ENCODE data around the gene DEPP1. TPM values are rescaled to one million over a fixed set of nuclear protein-coding genes. Genes with fewer than 3 reads are reported as not detected.

DEPP1 gene
- total RNA-seq, 1 experiment from 2014 or later, result 38.8 TPM

- DNase-seq (ENCODE audit: low read depth), result no peak
These were observed 10.5 kb downstream of the DEPP1 start for GRCh38 chr10:44968091-44968490.

- no peak for DNase-seq (ENCODE audit: low read depth)
These were observed 11.0 kb downstream of the DEPP1 start for GRCh38 chr10:44967616-44968015.

- DNase-seq (ENCODE audit: low read depth), result no peak
These were observed 11.6 kb downstream of the DEPP1 start for GRCh38 chr10:44966816-44967509.

GRCh38 chr10:44966129-44966815, 12.3 kb downstream of the DEPP1 start:
- peak; percentile 49 for DNase-seq (ENCODE audit: low read depth)

- DNase-seq (ENCODE audit: low read depth), result no peak
These were observed 12.9 kb downstream of the DEPP1 start for GRCh38 chr10:44965651-44966097.

GRCh38 chr10:44965104-44965503, 13.5 kb downstream of the DEPP1 start:
- no peak for DNase-seq (ENCODE audit: low read depth)

GRCh38 chr10:44963772-44964633, 14.6 kb downstream of the DEPP1 start:
- peak; percentile 65 for DNase-seq (ENCODE audit: low read depth)

- DNase-seq (ENCODE audit: low read depth), result no peak
These were observed 15.5 kb downstream of the DEPP1 start for GRCh38 chr10:44962870-44963738.

GRCh38 chr10:44961931-44962750, 16.5 kb downstream of the DEPP1 start:
- DNase-seq (ENCODE audit: low read depth), result no peak

GRCh38 chr10:44961230-44961571, 17.4 kb downstream of the DEPP1 start:
- DNase-seq (ENCODE audit: low read depth), result no peak

GRCh38 chr10:44960482-44961229, 18.0 kb downstream of the DEPP1 start:
- DNase-seq (ENCODE audit: low read depth), result no peak

GRCh38 chr10:44960088-44960460, 18.5 kb downstream of the DEPP1 start:
- no peak for DNase-seq (ENCODE audit: low read depth)

GRCh38 chr10:44959247-44960087, 19.1 kb downstream of the DEPP1 start, which contains the start of gene RASSF4:
TSS of gene RASSF4 (plus strand) at chr10:44959802. CDS start at chr10:44970203, 10,401 bp downstream.
- DNase-seq (ENCODE audit: low read depth), result peak; percentile 82

GRCh38 chr10:44958898-44959246, 19.7 kb downstream of the DEPP1 start:
- no peak for DNase-seq (ENCODE audit: low read depth)

- DNase-seq (ENCODE audit: low read depth), result peak; percentile 84
These were observed 20.3 kb downstream of the DEPP1 start for GRCh38 chr10:44958196-44958897.

- DNase-seq (ENCODE audit: low read depth), result no peak
These were observed 21.6 kb downstream of the DEPP1 start for GRCh38 chr10:44956717-44957706.

GRCh38 chr10:44956226-44956625, 22.4 kb downstream of the DEPP1 start:
- no peak for DNase-seq (ENCODE audit: low read depth)
